Osteoblast (primary cell): ENCODE data around the gene MICALL1. TPM values are rescaled to one million over a fixed set of nuclear protein-coding genes. Genes with fewer than 3 reads are reported as not detected.
A peak's percentile ranks its signal among the peaks of the same experiment; 100 is the strongest.

Experiments used
- DNase-seq: peaks from one replicate; pipeline ENCODE4 v3.0.0; 2011; ENCODE audit warnings: low spot score, mixed read lengths; ENCODE audit not compliant: insufficient read length; ENCODE audit errors: missing footprints
- H2AFZ ChIP-seq: 2 replicates; pipeline ENCODE4 v1.6.0; 2011; ENCODE audit warnings: mild to moderate bottlenecking, low read length
- H3K27ac ChIP-seq: 2 replicates; pipeline ENCODE4 v1.5.1; 2011; ENCODE audit warnings: mild to moderate bottlenecking, low read depth, low read length, moderate library complexity
- H3K27me3 ChIP-seq: 2 replicates; pipeline ENCODE4 v1.6.0; 2012; ENCODE audit warnings: mild to moderate bottlenecking, control low read depth, inconsistent platforms, low read length, moderate library complexity; ENCODE audit not compliant: insufficient read depth
- H3K36me3 ChIP-seq: 2 replicates; pipeline ENCODE4 v1.5.1; 2011; ENCODE audit warnings: mild to moderate bottlenecking, low read length, control low read depth, moderate library complexity; ENCODE audit not compliant: insufficient read depth
- H3K4me1 ChIP-seq: 2 replicates; pipeline ENCODE4 v1.5.1; 2011; ENCODE audit warnings: mild to moderate bottlenecking, low read length, control low read depth, moderate library complexity; ENCODE audit not compliant: insufficient read depth
- H3K4me2 ChIP-seq: 2 replicates; pipeline ENCODE4 v1.6.0; 2011; ENCODE audit warnings: mild to moderate bottlenecking, low read length; ENCODE audit not compliant: insufficient read depth
- H3K4me3 ChIP-seq: fragments of 200-600 bp; sonication (generic); 3 replicates; pipeline ENCODE4 v1.5.1; 2012; ENCODE audit warnings: mild to moderate bottlenecking, low read length, inconsistent platforms; ENCODE audit not compliant: insufficient read depth
- H3K79me2 ChIP-seq: 2 replicates; pipeline ENCODE4 v1.6.0; 2012; ENCODE audit warnings: mild to moderate bottlenecking, low read length, control low read depth, inconsistent platforms; ENCODE audit not compliant: insufficient read depth
- H3K9me3 ChIP-seq: 2 replicates; pipeline ENCODE4 v1.5.1; 2011; ENCODE audit warnings: low read depth, low read length, control low read depth
- H4K20me1 ChIP-seq: 2 replicates; pipeline ENCODE4 v1.6.0; 2012; ENCODE audit warnings: mild to moderate bottlenecking, low read length, control low read depth; ENCODE audit not compliant: insufficient read depth
- total RNA-seq: library from RNA; depleted of rRNA; stranded (reverse); fragments of >200 nt; gene quantifications from 2 replicates; pipeline ENCODE4 v1.2.3, GENCODE V29; 2012
- TF ChIP-seq, protein P1 (sequence below): IDR thresholded peaks from 2 replicates; pipeline ENCODE4 v1.5.1; 2011; ENCODE audit warnings: mild to moderate bottlenecking, low read depth, low read length, moderate library complexity; ENCODE audit errors: extremely low read depth

Gene MICALL1
- total RNA-seq, 1 donor, result 36.9 TPM

DNA sequence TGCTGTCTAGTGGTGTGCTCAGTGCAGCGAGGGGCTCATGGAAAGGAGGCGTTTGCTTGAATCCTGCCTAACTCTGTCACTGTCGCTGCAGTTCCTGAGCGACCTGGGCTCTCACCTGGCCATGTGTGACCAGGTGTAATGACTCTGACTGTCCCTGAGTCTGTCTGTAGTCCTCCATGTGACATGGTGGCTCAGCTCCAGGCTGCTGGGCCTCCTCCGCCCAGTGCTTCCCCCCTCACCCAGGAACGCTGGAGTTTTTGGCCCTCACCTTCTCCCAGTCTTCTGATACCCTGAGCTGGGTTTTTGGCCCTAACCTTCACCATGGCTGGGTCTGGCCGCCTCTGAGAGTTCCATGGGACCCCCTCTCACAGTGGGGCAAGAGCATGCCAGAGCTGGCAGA is 20.3 kb downstream of the MICALL1 start:
- no peak overlapping the region for H3K4me2 ChIP-seq
- H3K79me2 ChIP-seq, result peaks cover 11% of the 10 kb centered on the region
- no peak overlapping the region for H3K27ac ChIP-seq
- no peaks in the 10 kb centered on the region for H3K9me3 ChIP-seq
- peaks cover 48% of the 10 kb centered on the region for H3K36me3 ChIP-seq
- no peaks in the 10 kb centered on the region for H3K27me3 ChIP-seq
- TF ChIP-seq, protein P1, sequence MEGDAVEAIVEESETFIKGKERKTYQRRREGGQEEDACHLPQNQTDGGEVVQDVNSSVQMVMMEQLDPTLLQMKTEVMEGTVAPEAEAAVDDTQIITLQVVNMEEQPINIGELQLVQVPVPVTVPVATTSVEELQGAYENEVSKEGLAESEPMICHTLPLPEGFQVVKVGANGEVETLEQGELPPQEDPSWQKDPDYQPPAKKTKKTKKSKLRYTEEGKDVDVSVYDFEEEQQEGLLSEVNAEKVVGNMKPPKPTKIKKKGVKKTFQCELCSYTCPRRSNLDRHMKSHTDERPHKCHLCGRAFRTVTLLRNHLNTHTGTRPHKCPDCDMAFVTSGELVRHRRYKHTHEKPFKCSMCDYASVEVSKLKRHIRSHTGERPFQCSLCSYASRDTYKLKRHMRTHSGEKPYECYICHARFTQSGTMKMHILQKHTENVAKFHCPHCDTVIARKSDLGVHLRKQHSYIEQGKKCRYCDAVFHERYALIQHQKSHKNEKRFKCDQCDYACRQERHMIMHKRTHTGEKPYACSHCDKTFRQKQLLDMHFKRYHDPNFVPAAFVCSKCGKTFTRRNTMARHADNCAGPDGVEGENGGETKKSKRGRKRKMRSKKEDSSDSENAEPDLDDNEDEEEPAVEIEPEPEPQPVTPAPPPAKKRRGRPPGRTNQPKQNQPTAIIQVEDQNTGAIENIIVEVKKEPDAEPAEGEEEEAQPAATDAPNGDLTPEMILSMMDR, result no peak
- peak; percentile 59 for DNase-seq
- H3K4me3 ChIP-seq, result no peak overlapping the region
- no peak overlapping the region for H2AFZ ChIP-seq
- H4K20me1 ChIP-seq, result peaks cover 15% of the 10 kb centered on the region
- H3K4me1 ChIP-seq, result no peaks in the 10 kb centered on the region

DNA sequence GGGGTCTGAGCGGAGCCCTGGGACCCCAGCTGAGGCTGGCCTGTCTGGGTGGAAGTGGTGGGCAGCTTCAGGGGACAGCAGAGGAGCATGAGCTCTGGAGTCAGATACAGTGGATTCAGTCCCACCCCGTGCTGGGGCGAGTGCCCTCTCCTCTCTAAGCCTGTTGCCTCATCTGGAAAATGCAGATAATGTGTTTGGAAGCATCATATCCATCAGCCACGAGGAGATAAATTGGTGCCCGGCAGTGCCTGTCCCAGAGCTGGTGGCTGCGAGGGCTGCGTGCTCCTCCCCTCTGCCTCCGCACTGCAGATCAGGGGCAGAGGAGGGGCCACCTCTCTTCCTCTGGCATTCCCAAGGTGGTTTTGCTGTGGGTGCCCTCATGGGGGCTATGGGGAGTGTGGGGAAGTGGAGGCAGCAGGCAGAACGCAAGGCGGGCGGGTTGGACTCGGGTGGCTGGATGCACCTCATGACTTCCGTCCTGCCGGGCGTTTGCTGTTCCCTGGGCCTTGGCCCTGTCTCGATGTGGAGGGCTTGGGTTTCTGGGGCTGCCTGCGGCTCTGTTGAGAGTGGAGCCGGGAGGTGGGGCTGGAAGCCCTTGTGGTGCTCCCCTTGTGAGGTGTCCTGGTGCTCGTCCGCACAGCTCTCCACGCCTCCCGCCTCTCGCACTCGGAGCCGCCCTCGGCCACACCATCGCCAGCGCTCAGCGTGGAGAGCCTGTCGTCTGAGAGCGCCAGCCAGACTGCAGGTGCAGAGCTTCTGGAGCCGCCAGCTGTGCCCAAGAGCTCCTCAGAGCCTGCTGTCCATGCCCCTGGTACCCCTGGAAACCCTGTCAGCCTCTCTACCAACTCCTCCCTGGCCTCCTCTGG is 20.9 kb downstream of the MICALL1 start:
- H4K20me1 ChIP-seq, result peaks cover 22% of the 10 kb centered on the region

DNA sequence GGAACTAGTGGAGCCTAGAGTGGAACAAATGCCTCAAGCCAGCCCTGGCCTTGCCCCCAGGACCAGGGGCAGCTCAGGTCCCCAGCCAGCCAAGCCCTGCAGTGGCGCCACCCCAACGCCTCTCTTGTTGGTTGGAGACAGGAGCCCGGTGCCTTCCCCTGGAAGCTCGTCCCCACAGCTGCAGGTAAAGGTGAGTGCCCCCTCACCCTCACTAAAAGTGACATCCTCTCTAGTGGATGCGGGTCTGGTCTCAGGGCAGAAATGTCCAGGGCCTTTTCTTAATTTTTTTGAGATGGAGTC is 21.5 kb downstream of the MICALL1 start:
- TF ChIP-seq, protein P1, result no peak
- H3K4me1 ChIP-seq, result no peaks in the 10 kb centered on the region
- H3K27me3 ChIP-seq, result no peaks in the 10 kb centered on the region
- H4K20me1 ChIP-seq, result peaks cover 26% of the 10 kb centered on the region
- peaks cover 56% of the 10 kb centered on the region for H3K36me3 ChIP-seq
- H2AFZ ChIP-seq, result no peak overlapping the region
- no peak overlapping the region for H3K27ac ChIP-seq
- peak; percentile 62 for DNase-seq
- no peak overlapping the region for H3K4me3 ChIP-seq
- peaks cover 11% of the 10 kb centered on the region for H3K79me2 ChIP-seq
- H3K9me3 ChIP-seq, result no peaks in the 10 kb centered on the region
- H3K4me2 ChIP-seq, result no peak overlapping the region

More for the DNA sequence above, 20.9 kb downstream of the MICALL1 start:
- H2AFZ ChIP-seq, result no peak overlapping the region
- peak; percentile 47 for DNase-seq
- H3K27me3 ChIP-seq, result no peaks in the 10 kb centered on the region
- H3K4me1 ChIP-seq, result no peaks in the 10 kb centered on the region
- TF ChIP-seq, protein P1, result no peak
- no peaks in the 10 kb centered on the region for H3K9me3 ChIP-seq
- peaks cover 11% of the 10 kb centered on the region for H3K79me2 ChIP-seq
- H3K4me2 ChIP-seq, result no peak overlapping the region
- no peak overlapping the region for H3K27ac ChIP-seq
- H3K36me3 ChIP-seq, result peaks cover 50% of the 10 kb centered on the region
- no peak overlapping the region for H3K4me3 ChIP-seq

DNA sequence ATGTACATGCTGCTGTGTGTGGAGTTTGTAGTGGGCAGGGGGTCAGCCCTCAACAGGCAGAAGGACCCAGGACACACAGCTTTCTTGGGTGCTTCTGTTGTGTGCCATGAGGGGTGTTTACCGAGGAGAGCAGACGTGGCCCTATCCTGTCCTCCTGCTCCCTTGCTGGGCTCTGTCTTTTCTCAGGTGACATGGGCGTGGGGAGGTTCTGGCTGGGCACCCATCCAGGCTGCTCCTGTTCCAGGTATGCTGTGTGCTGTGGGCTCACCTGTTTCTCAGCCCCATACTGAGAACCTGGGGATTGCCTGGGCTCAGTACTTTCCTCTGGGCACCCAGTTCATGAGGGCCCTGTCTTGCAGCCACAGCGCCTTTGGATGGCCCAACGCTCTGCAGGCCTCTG is 23.3 kb downstream of the MICALL1 start:
- Histone ChIP-seq H3K36me3 (peaks cover 57% of the 10 kb centered on the region), H3K27ac (no peak overlapping the region), H4K20me1 (peaks cover 31% of the 10 kb centered on the region), H3K27me3 (no peaks in the 10 kb centered on the region), H3K79me2 (peaks cover 11% of the 10 kb centered on the region), H3K4me2 (no peak overlapping the region), H3K4me3 (no peak overlapping the region), H3K4me1 (peaks cover 12% of the 10 kb centered on the region), H2AFZ (no peak overlapping the region), H3K9me3 (no peaks in the 10 kb centered on the region)
- TF ChIP-seq, protein P1, result no peak
- DNase-seq, result peak; percentile 61
